HepG2 (cell line): ENCODE results near the gene KLHDC8B. TPM values are rescaled to one million over a fixed set of nuclear protein-coding genes. Genes with fewer than 3 reads are reported as not detected.
A peak's percentile ranks its signal among the peaks of the same experiment; 100 is the strongest.

Experiments
- CC2D1A ChIP-seq: sonication (generic); formaldehyde crosslinking; IDR thresholded peaks from 2 replicates; pipeline ENCODE4 v1.8.1; 2023; ENCODE audit warnings: mild to moderate bottlenecking, missing genetic modification reagents
- ESRRA ChIP-seq: sonication (generic); formaldehyde crosslinking; IDR thresholded peaks from 2 replicates; pipeline ENCODE4 v1.5.1; 2020; ENCODE audit warnings: mild to moderate bottlenecking, low read depth, missing genetic modification reagents
- HDAC2 ChIP-seq: sonication (generic); formaldehyde crosslinking; IDR thresholded peaks from 2 replicates; pipeline ENCODE4 v1.4.0; 2020; ENCODE audit warnings: missing genetic modification reagents
- HNRNPL ChIP-seq: fragments of 200-400 bp; formaldehyde crosslinking; IDR thresholded peaks from 2 replicates; pipeline ENCODE4 v1.6.1; 2017; ENCODE audit warnings: mild to moderate bottlenecking, low read depth, low read length
- MED1 ChIP-seq: sonication (generic); formaldehyde crosslinking; IDR thresholded peaks from 2 replicates; pipeline ENCODE4 v1.4.0; 2020; ENCODE audit warnings: missing genetic modification reagents
- MTA1 ChIP-seq: sonication (generic); formaldehyde crosslinking; IDR thresholded peaks from 2 replicates; pipeline ENCODE4 v1.4.0; 2020; ENCODE audit warnings: missing genetic modification reagents, mild to moderate bottlenecking, borderline replicate concordance
- NR1H2 ChIP-seq: sonication (generic); formaldehyde crosslinking; IDR thresholded peaks from 2 replicates; pipeline ENCODE4 v1.8.1; 2022; ENCODE audit warnings: low read depth, missing genetic modification reagents, borderline replicate concordance
- ONECUT2 ChIP-seq: sonication (generic); formaldehyde crosslinking; IDR thresholded peaks from 2 replicates; pipeline ENCODE4 v1.4.0; 2020; ENCODE audit warnings: missing genetic modification reagents
- PHF21A ChIP-seq: sonication (generic); formaldehyde crosslinking; IDR thresholded peaks from 2 replicates; pipeline ENCODE4 v1.5.0; 2020; ENCODE audit warnings: mild to moderate bottlenecking, missing genetic modification reagents
- RXRB ChIP-seq: IDR thresholded peaks from 2 replicates; pipeline ENCODE4 v1.6.1; 2016; ENCODE audit warnings: borderline replicate concordance, missing genetic modification reagents, missing compliant biosample characterization
- TGIF2 ChIP-seq: IDR thresholded peaks from 2 replicates; pipeline ENCODE4 v1.6.1; 2016; ENCODE audit warnings: control low read depth, missing compliant biosample characterization
- YEATS4 ChIP-seq: sonication (generic); formaldehyde crosslinking; IDR thresholded peaks from 2 replicates; pipeline ENCODE4 v1.4.0; 2020; ENCODE audit warnings: missing genetic modification reagents, borderline replicate concordance
- ZBTB7A ChIP-seq: sonication (generic); formaldehyde crosslinking; IDR thresholded peaks from 2 replicates; pipeline ENCODE4 v1.8.0; 2022; ENCODE audit warnings: mild to moderate bottlenecking, missing genetic modification reagents
- ZNF256 ChIP-seq: sonication (generic); formaldehyde crosslinking; conservative IDR thresholded peaks from 2 replicates; pipeline ENCODE4 v1.4.0; 2020; ENCODE audit warnings: missing genetic modification reagents
- polyA plus RNA-seq, 8 experiments: library from polyadenylated mRNA; depleted of rRNA in 3 of 8; stranded (reverse) in 7 of 8; unstranded in 1 of 8; fragments of >200 nt; fragmentation: Illumina TruSeq in 4 of 8; extraction: Trizol in 4 of 8; gene quantifications; 2 replicates each; pipeline versions ENCODE4 v1.2.1 to v1.2.3, GENCODE V29; 2011 to 2016; ENCODE audit warnings: low read depth in 4 of 8, missing spikeins in 1 of 8, mixed read lengths in 1 of 8; ENCODE audit not compliant: insufficient read depth in 1 of 8
- total RNA-seq, 5 experiments: library from RNA; depleted of rRNA; stranded (reverse); fragments of >200 nt; fragmentation: Illumina TruSeq; extraction: Trizol; gene quantifications; 2 replicates each; pipeline ENCODE4 v1.2.3, GENCODE V29; 2016; ENCODE audit warnings: low read depth in 1 of 5
- TF ChIP-seq, protein P1 (sequence below), 2 experiments: fragments of 450-650 bp in 1 of 2; sonication (generic) in 1 of 2; formaldehyde crosslinking in 1 of 2; IDR thresholded peaks; 2 replicates each; pipeline versions ENCODE4 v1.6.1 to v1.8.0; 2016 to 2022; ENCODE audit warnings: antibody characterized with exemption in 1 of 2, mild to moderate bottlenecking in 1 of 2, missing genetic modification reagents in 1 of 2
- TF ChIP-seq, protein P2 (sequence below): IDR thresholded peaks from 2 replicates; pipeline ENCODE4 v1.6.1; 2016; ENCODE audit warnings: low read depth, borderline replicate concordance
- TF ChIP-seq, protein P3 (sequence below): sonication (generic); formaldehyde crosslinking; IDR thresholded peaks from 2 replicates; pipeline ENCODE4 v1.4.0; 2020; ENCODE audit warnings: missing genetic modification reagents

Gene KLHDC8B
- total and polyA plus RNA-seq, 2 of the 13 experiments (the other 11 are each of a cell fraction or from before 2014, with no cell fraction given), result 17.2 to 17.8 TPM

DNA sequence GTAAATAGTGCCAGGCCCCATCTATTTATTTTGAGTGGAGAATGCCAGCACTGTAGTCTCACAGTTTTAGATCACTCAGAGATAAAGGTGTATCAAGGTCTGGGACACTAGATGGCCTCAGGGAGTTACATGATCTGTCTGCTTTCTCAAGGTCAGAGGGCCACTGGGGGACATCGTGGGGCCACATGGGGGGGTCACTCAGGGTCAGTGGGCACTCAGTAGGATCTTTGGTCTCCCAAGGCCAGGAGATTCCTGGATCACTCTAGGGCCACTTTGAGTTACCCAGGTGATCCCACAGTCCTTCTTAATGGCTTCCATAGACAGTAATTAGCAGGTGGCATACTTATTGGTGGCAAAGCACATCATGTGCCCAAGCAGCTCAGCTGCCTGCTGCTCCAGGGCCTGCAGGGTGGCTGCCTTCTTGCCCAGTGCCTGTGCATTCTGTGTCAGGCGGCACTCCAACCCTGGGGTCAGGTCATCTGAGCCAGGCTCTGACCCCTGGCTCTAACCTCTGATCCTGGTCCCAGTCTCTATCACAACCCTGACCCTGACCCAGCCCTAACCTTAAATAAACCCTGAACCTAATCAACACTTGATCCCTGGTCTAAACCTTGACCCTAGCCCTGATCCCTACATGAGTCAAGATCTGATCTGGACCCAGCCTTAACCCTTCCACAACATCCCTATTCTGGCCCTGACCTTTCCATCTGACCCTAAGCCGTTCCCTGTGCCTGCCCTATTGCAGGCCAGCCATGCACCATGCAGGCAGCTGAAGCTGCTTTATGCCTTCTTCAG lies 36.7 kb upstream of the KLHDC8B start (continued):
- TF ChIP-seq, protein P1, sequence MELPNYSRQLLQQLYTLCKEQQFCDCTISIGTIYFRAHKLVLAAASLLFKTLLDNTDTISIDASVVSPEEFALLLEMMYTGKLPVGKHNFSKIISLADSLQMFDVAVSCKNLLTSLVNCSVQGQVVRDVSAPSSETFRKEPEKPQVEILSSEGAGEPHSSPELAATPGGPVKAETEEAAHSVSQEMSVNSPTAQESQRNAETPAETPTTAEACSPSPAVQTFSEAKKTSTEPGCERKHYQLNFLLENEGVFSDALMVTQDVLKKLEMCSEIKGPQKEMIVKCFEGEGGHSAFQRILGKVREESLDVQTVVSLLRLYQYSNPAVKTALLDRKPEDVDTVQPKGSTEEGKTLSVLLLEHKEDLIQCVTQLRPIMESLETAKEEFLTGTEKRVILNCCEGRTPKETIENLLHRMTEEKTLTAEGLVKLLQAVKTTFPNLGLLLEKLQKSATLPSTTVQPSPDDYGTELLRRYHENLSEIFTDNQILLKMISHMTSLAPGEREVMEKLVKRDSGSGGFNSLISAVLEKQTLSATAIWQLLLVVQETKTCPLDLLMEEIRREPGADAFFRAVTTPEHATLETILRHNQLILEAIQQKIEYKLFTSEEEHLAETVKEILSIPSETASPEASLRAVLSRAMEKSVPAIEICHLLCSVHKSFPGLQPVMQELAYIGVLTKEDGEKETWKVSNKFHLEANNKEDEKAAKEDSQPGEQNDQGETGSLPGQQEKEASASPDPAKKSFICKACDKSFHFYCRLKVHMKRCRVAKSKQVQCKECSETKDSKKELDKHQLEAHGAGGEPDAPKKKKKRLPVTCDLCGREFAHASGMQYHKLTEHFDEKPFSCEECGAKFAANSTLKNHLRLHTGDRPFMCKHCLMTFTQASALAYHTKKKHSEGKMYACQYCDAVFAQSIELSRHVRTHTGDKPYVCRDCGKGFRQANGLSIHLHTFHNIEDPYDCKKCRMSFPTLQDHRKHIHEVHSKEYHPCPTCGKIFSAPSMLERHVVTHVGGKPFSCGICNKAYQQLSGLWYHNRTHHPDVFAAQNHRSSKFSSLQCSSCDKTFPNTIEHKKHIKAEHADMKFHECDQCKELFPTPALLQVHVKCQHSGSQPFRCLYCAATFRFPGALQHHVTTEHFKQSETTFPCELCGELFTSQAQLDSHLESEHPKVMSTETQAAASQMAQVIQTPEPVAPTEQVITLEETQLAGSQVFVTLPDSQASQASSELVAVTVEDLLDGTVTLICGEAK (IDR thresholded peaks at IDR 0.05), result no peak
- TF ChIP-seq, protein P1 (CRISPR knock-in tag; IDR thresholded peaks at IDR 0.05), result no peak
- TF ChIP-seq HNRNPL (0 out of 2 replicates have a peak, but pooled peaks have one; percentile 61), YEATS4 (peak; percentile 38; the same call in 1 of the 2 replicates), MTA1 (CRISPR knock-in tag) (peak; percentile 62; the same call in 1 of the 2 replicates), ZBTB7A (CRISPR knock-in tag) (peak; percentile 48; the same call in 1 of the 2 replicates), MED1 (CRISPR knock-in tag) (peak; percentile 32; the same call in 1 of the 2 replicates), RXRB (CRISPR knock-in tag) (peak; percentile 76), ZNF256 (no peak), ESRRA (peak; percentile 93), CC2D1A (CRISPR knock-in tag) (no peak), NR1H2 (CRISPR knock-in tag) (peak; percentile 68; the same call in 1 of the 2 replicates), HDAC2 (peak; percentile 42; the same call in 1 of the 2 replicates), ONECUT2 (CRISPR knock-in tag) (no peak), PHF21A (CRISPR knock-in tag) (0 out of 2 replicates have a peak, but pooled peaks have one; percentile 49), TGIF2 (CRISPR knock-in tag) (no peak)
- TF ChIP-seq, protein P2, sequence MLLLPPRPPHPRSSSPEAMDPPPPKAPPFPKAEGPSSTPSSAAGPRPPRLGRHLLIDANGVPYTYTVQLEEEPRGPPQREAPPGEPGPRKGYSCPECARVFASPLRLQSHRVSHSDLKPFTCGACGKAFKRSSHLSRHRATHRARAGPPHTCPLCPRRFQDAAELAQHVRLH (CRISPR knock-in tag), result 0 out of 2 replicates have a peak, but pooled peaks have one; percentile 2
- TF ChIP-seq, protein P3, sequence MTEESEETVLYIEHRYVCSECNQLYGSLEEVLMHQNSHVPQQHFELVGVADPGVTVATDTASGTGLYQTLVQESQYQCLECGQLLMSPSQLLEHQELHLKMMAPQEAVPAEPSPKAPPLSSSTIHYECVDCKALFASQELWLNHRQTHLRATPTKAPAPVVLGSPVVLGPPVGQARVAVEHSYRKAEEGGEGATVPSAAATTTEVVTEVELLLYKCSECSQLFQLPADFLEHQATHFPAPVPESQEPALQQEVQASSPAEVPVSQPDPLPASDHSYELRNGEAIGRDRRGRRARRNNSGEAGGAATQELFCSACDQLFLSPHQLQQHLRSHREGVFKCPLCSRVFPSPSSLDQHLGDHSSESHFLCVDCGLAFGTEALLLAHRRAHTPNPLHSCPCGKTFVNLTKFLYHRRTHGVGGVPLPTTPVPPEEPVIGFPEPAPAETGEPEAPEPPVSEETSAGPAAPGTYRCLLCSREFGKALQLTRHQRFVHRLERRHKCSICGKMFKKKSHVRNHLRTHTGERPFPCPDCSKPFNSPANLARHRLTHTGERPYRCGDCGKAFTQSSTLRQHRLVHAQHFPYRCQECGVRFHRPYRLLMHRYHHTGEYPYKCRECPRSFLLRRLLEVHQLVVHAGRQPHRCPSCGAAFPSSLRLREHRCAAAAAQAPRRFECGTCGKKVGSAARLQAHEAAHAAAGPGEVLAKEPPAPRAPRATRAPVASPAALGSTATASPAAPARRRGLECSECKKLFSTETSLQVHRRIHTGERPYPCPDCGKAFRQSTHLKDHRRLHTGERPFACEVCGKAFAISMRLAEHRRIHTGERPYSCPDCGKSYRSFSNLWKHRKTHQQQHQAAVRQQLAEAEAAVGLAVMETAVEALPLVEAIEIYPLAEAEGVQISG (CRISPR knock-in tag), result peak; percentile 49
